WTC11 (cell line): Measurements from ENCODE around the gene RPL37. TPM values are rescaled to one million over a fixed set of nuclear protein-coding genes. Genes with fewer than 3 reads are reported as not detected.

Source experiments
- ATAC-seq: fragments of 200-7000 bp; cut with Tn5 transposase; 2 replicates; pipeline ENCODE4 v1.10.0; 2021; ENCODE audit warnings: mild to moderate bottlenecking, moderate library complexity
- CTCF ChIA-PET: fragments of 300-600 bp; sonication (Branson Sonifier 250); formaldehyde crosslinking; loops from one replicate; lab custom pipeline; 2021; ENCODE audit warnings: antibody characterized with exemption; lab: Charles Lee
- POLR2A ChIA-PET: fragments of 350-600 bp; sonication (Branson Sonifier 250); formaldehyde crosslinking; loops from one replicate; lab custom pipeline; 2021; ENCODE audit warnings: antibody characterized with exemption; lab: Charles Lee
- DNase-seq: peaks from one replicate; pipeline ENCODE4 v3.0.0; 2021; ENCODE audit warnings: low spot score
- H3K27ac Mint-ChIP-seq: 2 replicates; pipeline ENCODE4 v1.8.0; 2021; ENCODE audit warnings: mixed read lengths
- H3K27me3 Mint-ChIP-seq: 2 replicates; pipeline ENCODE4 v1.8.0; 2021; ENCODE audit warnings: low read depth, mild to moderate bottlenecking, moderate library complexity, mixed read lengths
- H3K36me3 Mint-ChIP-seq: 2 replicates; pipeline ENCODE4 v1.8.0; 2021; ENCODE audit warnings: mixed read lengths
- H3K4me1 Mint-ChIP-seq: 2 replicates; pipeline ENCODE4 v1.8.0; 2022; ENCODE audit warnings: mixed read lengths
- H3K4me3 Mint-ChIP-seq: 2 replicates; pipeline ENCODE4 v1.8.0; 2021; ENCODE audit warnings: mild to moderate bottlenecking, moderate library complexity, mixed read lengths
- H3K9me3 Mint-ChIP-seq: 2 replicates; pipeline ENCODE4 v1.8.0; 2021; ENCODE audit warnings: mixed read lengths
- AFF4 ChIP-seq: sonication (generic); formaldehyde crosslinking; IDR thresholded peaks from 2 replicates; pipeline ENCODE4 v1.8.1; 2023; ENCODE audit warnings: mild to moderate bottlenecking, missing genetic modification reagents, borderline replicate concordance
- CREB1 ChIP-seq: sonication (generic); formaldehyde crosslinking; IDR thresholded peaks from 2 replicates; pipeline ENCODE4 v1.8.0; 2023; ENCODE audit warnings: mild to moderate bottlenecking, missing genetic modification reagents
- CTCF ChIP-seq: fragments of 200-600 bp; IDR thresholded peaks from 2 replicates; pipeline ENCODE4 v1.8.0; 2022; ENCODE audit warnings: antibody characterized with exemption
- HMGA2 ChIP-seq: fragments of 250-450 bp; sonication (Bioruptor Pico); IDR thresholded peaks from 2 replicates; pipeline ENCODE4 v1.4.0; 2021; ENCODE audit warnings: mild to moderate bottlenecking, moderate library complexity
- NR2C2 ChIP-seq: sonication (generic); formaldehyde crosslinking; IDR thresholded peaks from 2 replicates; pipeline ENCODE4 v1.8.0; 2022; ENCODE audit warnings: mild to moderate bottlenecking, missing genetic modification reagents
- SMAD4 ChIP-seq: sonication (generic); formaldehyde crosslinking; IDR thresholded peaks from 2 replicates; pipeline ENCODE4 v1.8.0; 2022; ENCODE audit warnings: mild to moderate bottlenecking, missing genetic modification reagents
- SOX15 ChIP-seq: fragments of 250-450 bp; sonication (Bioruptor Pico); IDR thresholded peaks from 2 replicates; pipeline ENCODE4 v1.9.0; 2021; ENCODE audit warnings: mild to moderate bottlenecking
- TEAD4 ChIP-seq: sonication (generic); formaldehyde crosslinking; IDR thresholded peaks from 2 replicates; pipeline ENCODE4 v1.8.0; 2022; ENCODE audit warnings: mild to moderate bottlenecking, missing genetic modification reagents
- TP53 ChIP-seq: sonication (generic); formaldehyde crosslinking; IDR thresholded peaks from 2 replicates; pipeline ENCODE4 v1.8.1; 2023; ENCODE audit warnings: mild to moderate bottlenecking, missing genetic modification reagents
- ZNF138 ChIP-seq: sonication (generic); formaldehyde crosslinking; conservative IDR thresholded peaks from 2 replicates; pipeline ENCODE4 v1.8.1; 2022; ENCODE audit warnings: mild to moderate bottlenecking, moderate library complexity, missing genetic modification reagents
- ZNF396 ChIP-seq: fragments of 250-450 bp; sonication (Bioruptor Pico); IDR thresholded peaks from 2 replicates; pipeline ENCODE4 v1.8.0; 2021; ENCODE audit warnings: mild to moderate bottlenecking, moderate library complexity, borderline replicate concordance
- ZNF416 ChIP-seq: fragments of 250-450 bp; sonication (Bioruptor Pico); IDR thresholded peaks from 2 replicates; pipeline ENCODE4 v1.9.0; 2021; ENCODE audit warnings: mild to moderate bottlenecking, inconsistent platforms
- total RNA-seq: library from RNA; stranded (reverse); gene quantifications from 3 replicates; pipeline ENCODE4 v1.2.3, GENCODE V29; 2021
- TF ChIP-seq, protein P1 (sequence below): fragments of 250-450 bp; sonication (Bioruptor Pico); IDR thresholded peaks from 2 replicates; pipeline ENCODE4 v1.9.0; 2021; ENCODE audit warnings: mild to moderate bottlenecking, borderline replicate concordance

The RPL37 gene
- total RNA-seq, 1 experiment from 2014 or later: 1,405 TPM

- H3K4me3 Mint-ChIP-seq: no peak overlapping the region
- peaks cover 22% of the 10 kb centered on the region for H3K36me3 Mint-ChIP-seq
- CTCF ChIA-PET: interaction anchor here (0.6 to 1.0 kb wide), 5 partner anchors 8 to 113 kb away, joined by 3 to 4 read pairs (median 3); partner anchors contain the start of genes CARD6 and PRKAA1
- POLR2A ChIA-PET: no interaction called here
- H3K4me1 Mint-ChIP-seq: no peaks in the 10 kb centered on the region
- peaks cover 4% of the 10 kb centered on the region; the same call in 1 of the 2 replicates for H3K27me3 Mint-ChIP-seq
- DNase-seq: no peak
- no peak for TF ChIP-seq AFF4
- TF ChIP-seq CTCF: peak; percentile 31; the same call in 1 of the 2 replicates
- TF ChIP-seq ZNF416 (CRISPR knock-in tag): no peak
- TF ChIP-seq, all 79 proteins: peak for 1
- H3K9me3 Mint-ChIP-seq: peaks cover 34% of the 10 kb centered on the region
- no peak overlapping the region for H3K27ac Mint-ChIP-seq
- no peak for ATAC-seq
Measured at GRCh38 chr5:40879163-40879942, 44.3 kb upstream of the RPL37 start.

DNA sequence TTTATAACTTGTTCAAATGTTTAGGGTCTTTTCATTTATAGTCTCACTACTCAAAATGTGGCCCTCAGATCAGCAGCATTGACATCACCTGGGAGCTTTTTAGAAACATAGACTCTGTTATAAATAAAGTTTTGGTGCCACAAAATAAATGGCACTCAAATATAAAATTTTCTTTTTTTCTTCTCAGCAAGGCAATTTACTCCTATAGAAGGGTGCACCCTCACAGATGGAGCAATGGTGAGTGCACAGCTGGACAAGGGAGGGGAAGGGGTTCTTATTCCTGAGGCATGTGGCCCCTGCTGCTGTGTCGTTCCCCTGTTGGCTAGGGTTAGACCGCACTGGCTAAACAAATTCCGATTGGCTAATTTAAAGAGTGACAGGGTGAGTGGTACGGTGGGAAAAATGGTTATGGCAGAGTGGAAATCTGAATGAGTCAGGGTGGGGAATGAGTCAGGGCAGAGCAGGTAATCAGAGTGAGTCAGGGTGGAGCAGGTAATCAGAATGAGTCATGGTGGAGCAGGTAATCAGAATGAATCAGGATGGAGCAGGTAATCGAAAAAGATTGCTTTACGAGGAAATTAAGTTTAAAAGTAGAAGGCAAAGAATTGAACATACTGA lies 42.5 kb upstream of the RPL37 start:
- Mint-ChIP-seq H3K4me3 (no peak overlapping the region), H3K4me1 (no peaks in the 10 kb centered on the region), H3K27ac (no peak overlapping the region), H3K27me3 (peaks cover 4% of the 10 kb centered on the region; the same call in 1 of the 2 replicates), H3K36me3 (peaks cover 16% of the 10 kb centered on the region), H3K9me3 (peaks cover 25% of the 10 kb centered on the region)
- POLR2A ChIA-PET: no interaction called here
- DNase-seq: no peak
- no peak for ATAC-seq
- no peak for TF ChIP-seq ZNF396 (CRISPR knock-in tag)
- TF ChIP-seq SMAD4 (CRISPR knock-in tag): no peak
- no peak for TF ChIP-seq NR2C2 (CRISPR knock-in tag)
- TF ChIP-seq ZNF138 (CRISPR knock-in tag): no peak
- TF ChIP-seq SOX15 (CRISPR knock-in tag): no peak
- TF ChIP-seq CREB1: no peak
- TF ChIP-seq TEAD4: no peak
- TF ChIP-seq TP53 (CRISPR knock-in tag): no peak
- TF ChIP-seq HMGA2 (CRISPR knock-in tag): no peak
- TF ChIP-seq, protein P1, sequence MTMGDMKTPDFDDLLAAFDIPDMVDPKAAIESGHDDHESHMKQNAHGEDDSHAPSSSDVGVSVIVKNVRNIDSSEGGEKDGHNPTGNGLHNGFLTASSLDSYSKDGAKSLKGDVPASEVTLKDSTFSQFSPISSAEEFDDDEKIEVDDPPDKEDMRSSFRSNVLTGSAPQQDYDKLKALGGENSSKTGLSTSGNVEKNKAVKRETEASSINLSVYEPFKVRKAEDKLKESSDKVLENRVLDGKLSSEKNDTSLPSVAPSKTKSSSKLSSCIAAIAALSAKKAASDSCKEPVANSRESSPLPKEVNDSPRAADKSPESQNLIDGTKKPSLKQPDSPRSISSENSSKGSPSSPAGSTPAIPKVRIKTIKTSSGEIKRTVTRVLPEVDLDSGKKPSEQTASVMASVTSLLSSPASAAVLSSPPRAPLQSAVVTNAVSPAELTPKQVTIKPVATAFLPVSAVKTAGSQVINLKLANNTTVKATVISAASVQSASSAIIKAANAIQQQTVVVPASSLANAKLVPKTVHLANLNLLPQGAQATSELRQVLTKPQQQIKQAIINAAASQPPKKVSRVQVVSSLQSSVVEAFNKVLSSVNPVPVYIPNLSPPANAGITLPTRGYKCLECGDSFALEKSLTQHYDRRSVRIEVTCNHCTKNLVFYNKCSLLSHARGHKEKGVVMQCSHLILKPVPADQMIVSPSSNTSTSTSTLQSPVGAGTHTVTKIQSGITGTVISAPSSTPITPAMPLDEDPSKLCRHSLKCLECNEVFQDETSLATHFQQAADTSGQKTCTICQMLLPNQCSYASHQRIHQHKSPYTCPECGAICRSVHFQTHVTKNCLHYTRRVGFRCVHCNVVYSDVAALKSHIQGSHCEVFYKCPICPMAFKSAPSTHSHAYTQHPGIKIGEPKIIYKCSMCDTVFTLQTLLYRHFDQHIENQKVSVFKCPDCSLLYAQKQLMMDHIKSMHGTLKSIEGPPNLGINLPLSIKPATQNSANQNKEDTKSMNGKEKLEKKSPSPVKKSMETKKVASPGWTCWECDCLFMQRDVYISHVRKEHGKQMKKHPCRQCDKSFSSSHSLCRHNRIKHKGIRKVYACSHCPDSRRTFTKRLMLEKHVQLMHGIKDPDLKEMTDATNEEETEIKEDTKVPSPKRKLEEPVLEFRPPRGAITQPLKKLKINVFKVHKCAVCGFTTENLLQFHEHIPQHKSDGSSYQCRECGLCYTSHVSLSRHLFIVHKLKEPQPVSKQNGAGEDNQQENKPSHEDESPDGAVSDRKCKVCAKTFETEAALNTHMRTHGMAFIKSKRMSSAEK (CRISPR knock-in tag): no peak
- CTCF ChIA-PET: no interaction called here
